HTR-8/SVneo (cell line): ENCODE measurements around the gene VAV2.
"Not testable (repeated sequence)": the region's sequence is repeated elsewhere in the genome, so short reads cannot be mapped to it uniquely, and the experiment has no call there.

Source experiments
- DNase-seq: peaks from one replicate; pipeline ENCODE4 v3.0.0; 2011; ENCODE audit warnings: low spot score, mixed read lengths; ENCODE audit not compliant: insufficient read length
- FAIRE-seq: peaks from 2 replicates; lab custom pipeline; 2011; peaks lifted over from hg19 to GRCh38; lab: Jason Lieb, UNC

The VAV2 gene

DNA sequence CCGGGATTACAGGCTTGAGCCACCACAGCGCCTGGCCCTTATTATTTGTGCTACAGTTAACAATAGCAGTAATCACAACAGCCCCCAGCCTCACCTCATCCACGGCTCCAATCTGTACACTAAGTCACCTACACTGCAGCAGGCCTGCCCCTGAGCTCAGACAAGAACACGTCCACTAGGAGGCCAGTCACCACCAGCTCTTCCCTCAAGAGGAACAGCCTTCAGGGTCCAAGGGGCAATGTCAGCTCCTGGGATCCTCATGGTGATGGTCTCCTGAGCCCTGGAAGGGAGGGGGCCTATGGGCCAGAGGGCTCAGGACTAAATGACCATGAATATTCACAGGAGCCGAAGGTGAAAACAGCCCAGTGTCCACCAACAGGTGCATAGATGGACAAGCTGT is 67.7 kb downstream of the VAV2 start:
- no peak for DNase-seq
- FAIRE-seq: no peak

GRCh38 chr9:133923608-133924007 is 68.5 kb downstream of the VAV2 start:
- not testable (repeated sequence) for FAIRE-seq, DNase-seq

GRCh38 chr9:133921866-133922265 is 70.3 kb downstream of the VAV2 start:
- DNase-seq: no peak
- no peak for FAIRE-seq

DNA sequence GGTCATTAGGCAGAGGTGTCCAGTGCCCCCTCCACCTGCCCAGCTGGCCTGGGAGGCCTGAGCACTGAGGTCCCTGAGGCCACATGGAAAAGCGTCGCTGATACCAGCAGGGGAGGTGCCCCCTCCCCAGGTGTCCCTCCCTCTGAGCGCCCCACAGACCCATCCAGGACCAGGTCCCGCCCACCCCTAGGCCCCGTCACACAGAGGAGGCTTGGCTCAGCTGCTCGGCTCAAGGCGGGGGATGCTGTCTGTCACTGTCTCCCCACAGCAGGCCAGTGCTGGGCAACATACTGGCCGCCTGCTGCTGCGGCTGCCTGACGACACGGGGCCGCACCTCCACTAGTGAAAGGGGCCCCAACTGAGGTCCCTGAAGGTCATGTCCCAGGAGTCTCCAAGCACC is 71.7 kb downstream of the VAV2 start:
- DNase-seq: no peak
- FAIRE-seq: no peak

DNA sequence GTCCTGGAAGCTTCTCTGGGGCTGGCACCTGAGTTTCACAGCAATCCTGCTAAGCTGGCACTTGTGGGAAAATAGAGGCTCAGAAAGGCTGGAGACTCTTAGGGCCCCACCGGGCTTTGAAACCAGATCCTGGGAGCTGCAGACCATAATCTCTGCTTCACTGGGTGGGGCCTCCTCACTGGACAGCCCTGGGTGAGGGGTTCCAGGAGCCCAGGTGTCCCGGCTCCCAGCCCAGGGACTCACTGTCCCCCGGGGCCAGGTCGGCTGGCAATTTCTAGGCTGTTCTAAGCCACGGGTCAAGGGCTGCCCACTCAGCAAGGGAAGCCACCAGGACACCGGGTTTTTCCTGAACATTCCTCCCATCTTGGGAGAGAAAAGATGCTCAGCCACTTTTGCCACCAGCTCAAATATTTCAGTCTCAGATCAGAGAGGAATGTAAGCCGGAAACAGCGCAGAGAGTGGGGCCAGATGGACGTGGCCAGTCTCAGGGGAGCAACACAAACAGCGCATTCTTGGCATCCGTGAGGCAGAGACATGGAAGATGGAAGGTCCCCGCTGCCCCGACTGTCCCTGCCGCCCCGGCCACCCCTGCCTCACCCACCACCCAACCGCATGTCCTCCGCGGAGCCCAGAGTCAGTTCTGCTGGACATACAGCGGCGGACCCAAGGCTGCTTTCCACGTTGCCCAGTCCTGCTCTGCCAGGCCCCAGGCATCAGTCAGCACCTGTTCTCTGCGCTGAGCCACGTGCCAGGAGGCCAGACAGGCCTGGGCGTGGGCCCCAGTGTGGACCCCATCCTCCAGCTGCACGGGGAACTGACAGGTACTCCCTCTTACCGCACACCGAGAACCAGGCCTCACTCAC is 72.6 kb downstream of the VAV2 start:
- DNase-seq: no peak
- FAIRE-seq: no peak

- DNase-seq (no peak), FAIRE-seq (no peak)
Observed at GRCh38 chr9:133918111-133918813, 73.9 kb downstream of the VAV2 start.

GRCh38 chr9:133917375-133917774 is 74.7 kb downstream of the VAV2 start:
- DNase-seq (no peak), FAIRE-seq (no peak)

- DNase-seq (no peak), FAIRE-seq (no peak)
Observed at GRCh38 chr9:133916159-133916541, 76.0 kb downstream of the VAV2 start.

DNA sequence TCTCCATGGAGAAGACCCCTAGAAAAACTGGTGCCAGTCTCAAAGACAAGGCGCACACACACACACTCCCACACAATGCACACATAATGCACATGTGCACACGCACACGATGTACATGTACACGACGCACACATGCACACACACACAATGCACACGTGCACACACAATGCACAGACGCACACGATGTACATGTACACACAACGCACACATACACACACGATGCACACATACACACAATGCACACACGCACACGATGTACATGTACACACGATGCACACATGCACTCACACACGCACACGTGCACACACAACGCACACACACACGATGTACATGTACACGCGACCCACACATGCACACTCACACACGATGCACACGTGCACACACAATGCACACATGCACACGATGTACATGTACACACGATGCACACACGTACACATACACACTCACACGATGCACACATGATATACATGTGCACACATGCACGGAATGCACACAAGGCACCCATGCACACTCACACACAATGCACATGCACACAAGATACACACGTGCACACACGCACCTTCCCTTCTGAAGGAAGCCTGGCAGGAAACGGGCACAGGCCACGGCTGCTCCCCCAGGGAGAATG is 76.5 kb downstream of the VAV2 start:
- DNase-seq: no peak
- peak; percentile 96 for FAIRE-seq

DNA sequence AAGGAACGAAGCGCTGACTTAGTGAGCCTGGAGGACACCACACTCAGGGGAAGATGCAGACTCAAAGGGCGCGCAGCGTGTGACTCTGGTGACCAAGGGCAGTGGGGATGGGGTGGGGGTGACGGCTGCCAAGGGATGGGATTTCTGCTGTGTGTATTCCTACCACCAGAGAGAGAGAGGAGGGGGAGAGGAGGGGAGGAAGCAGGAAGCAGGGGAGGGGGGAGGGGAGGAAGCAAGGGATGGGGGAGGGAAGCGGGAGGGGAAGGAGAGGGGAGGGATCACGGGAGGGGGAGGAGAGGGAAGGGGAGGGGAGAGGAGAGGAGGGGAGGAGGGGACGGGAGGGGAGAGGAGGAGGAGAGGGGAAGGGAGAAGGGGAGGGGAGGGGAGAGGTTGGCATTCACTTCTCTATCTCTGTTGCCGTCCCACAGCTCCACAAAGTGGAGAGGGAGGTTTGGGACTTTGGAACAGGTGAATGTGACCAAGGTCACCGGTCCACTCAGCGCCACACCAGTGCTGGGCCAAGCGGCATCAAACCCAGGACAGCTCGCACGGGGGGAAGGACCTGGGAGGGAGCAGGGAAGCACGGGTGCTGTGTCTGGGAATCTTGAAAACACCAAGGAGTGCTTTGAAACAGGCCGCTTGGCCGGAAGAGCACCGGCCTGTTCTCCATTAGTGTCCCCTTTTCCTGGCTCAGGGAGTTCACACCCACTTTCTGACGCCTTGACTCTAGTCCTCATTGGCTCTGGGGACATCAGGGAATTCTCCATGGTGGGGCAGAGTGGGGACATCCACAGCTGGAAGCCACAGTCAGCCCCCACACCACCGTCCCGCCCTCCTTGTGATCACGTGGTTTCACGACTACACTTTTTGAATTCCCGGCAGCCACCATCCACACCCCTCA is 77.4 kb downstream of the VAV2 start:
- FAIRE-seq: no peak
- no peak for DNase-seq

- DNase-seq: no peak
- FAIRE-seq: no peak
Observed at GRCh38 chr9:133913571-133914369, 78.4 kb downstream of the VAV2 start.

- FAIRE-seq (no peak), DNase-seq (no peak)
Observed at GRCh38 chr9:133910855-133911514, 81.1 kb downstream of the VAV2 start.

GRCh38 chr9:133906932-133907910 is 84.9 kb downstream of the VAV2 start:
- DNase-seq (no peak), FAIRE-seq (no peak)

DNA sequence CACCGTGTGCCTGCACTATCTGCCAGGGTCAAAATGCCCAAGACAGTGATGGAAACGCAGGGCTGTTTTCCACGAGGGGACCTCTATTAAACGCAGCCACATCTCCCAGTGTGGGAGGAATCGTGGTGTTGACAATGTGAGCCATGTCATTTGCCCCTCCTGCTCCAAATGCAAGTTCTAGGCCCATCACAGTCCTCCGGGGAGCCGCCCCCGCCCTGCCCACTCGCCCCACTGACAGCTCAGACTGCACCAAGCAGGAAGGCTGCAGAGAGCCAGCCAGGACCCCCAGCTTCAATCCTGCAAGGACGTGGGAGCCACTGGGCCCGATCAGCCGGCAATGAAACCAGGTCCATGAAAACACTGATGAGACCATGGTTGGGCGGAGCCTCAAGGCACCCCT is 85.9 kb downstream of the VAV2 start:
- DNase-seq (no peak), FAIRE-seq (no peak)

DNA sequence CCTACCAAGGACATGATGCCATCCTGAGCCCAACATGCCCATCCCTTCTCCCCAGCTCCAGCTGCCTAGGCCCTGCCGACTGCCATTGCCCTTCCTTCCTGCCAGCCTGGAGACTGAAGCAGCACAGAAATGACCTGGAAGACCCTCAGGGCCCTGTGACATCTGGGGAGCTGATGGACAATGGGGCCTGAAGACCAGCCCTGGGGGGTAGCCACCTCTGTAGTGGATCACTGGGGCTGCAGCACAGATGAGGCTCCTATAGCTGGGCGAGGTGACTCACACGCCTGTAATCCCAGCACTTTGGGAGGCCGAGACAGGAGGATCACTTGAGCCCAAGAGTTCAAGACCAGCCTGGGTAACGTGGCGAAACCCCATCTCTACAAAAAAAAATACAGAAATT is 86.6 kb downstream of the VAV2 start:
- no peak for FAIRE-seq
- DNase-seq: no peak

DNA sequence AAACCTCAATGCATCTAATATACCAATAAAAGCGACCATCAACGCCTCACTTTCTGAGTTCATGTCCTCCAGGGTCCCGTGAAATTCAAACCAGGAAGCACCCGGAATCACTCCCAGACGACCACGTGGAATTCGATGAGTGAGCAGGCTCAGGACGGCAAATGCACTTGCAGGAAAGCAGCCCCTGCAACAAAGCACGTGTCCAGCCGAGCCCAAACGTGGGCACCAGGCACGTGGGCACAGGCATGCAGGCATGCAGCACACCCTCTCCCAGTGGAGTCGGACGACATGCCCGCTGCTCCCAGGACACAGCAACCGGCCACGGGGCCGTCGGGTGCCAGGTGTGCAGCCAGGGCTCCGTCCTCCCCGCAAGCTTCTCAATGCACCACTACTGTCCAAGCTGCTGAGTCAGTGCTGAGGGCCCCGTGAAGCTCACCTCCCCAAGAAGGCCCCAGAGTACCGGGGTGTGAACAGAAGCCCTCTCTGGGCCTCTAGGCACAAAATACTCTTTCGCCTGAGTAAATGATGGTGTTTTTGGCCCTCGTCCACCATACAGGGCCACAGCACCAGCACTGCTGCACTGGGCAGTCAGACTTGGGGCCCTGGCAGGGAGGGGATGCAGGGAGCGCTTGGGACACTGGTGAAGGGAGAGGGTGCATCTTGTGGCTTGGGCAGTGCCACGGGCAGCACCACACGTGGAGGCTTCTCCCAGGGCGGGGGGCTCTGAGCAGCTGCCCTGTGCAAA is 87.6 kb downstream of the VAV2 start:
- no peak for FAIRE-seq
- DNase-seq: no peak

- FAIRE-seq (no peak), DNase-seq (no peak)
Observed at GRCh38 chr9:133901184-133901835, 90.8 kb downstream of the VAV2 start.
